Effector CD8-positive, alpha-beta T cell (primary cell): ENCODE results near the gene APOL3.
"Not testable (repeated sequence)": the region's sequence is repeated elsewhere in the genome, so short reads cannot be mapped to it uniquely, and the experiment has no call there.

ENCODE experiments used
- DNase-seq: peaks from one replicate; lab custom pipeline; 2025; lab: John Stamatoyannopoulos, UW

Gene APOL3

GRCh38 chr22:36193171-36193570 lies 32.6 kb upstream of the APOL3 start:
- no peak for DNase-seq

- no peak for DNase-seq
Observed at GRCh38 chr22:36192542-36192941, 32.0 kb upstream of the APOL3 start.

GRCh38 chr22:36191106-36191836 lies 30.7 kb upstream of the APOL3 start:
- no peak for DNase-seq

- DNase-seq: not testable (repeated sequence)
Observed at GRCh38 chr22:36187862-36188261, 27.3 kb upstream of the APOL3 start.

- DNase-seq: no peak
Observed at GRCh38 chr22:36185828-36186624, 25.5 kb upstream of the APOL3 start.

- no peak for DNase-seq
Observed at GRCh38 chr22:36184433-36185025, 24.0 kb upstream of the APOL3 start.

- no peak for DNase-seq
Observed at GRCh38 chr22:36183446-36183845, 22.9 kb upstream of the APOL3 start.

- no peak for DNase-seq
Observed at GRCh38 chr22:36182857-36183256, 22.3 kb upstream of the APOL3 start.

GRCh38 chr22:36182056-36182455 lies 21.5 kb upstream of the APOL3 start:
- no peak for DNase-seq

- no peak for DNase-seq
Observed at GRCh38 chr22:36180928-36181327, 20.4 kb upstream of the APOL3 start.

- DNase-seq: peak; percentile 80
Observed at GRCh38 chr22:36180038-36180880, 19.7 kb upstream of the APOL3 start.

- DNase-seq: no peak
Observed at GRCh38 chr22:36177160-36177559, 16.6 kb upstream of the APOL3 start.

GRCh38 chr22:36175892-36176291 lies 15.3 kb upstream of the APOL3 start:
- no peak for DNase-seq

- no peak for DNase-seq
Observed at GRCh38 chr22:36171941-36172340, 11.4 kb upstream of the APOL3 start.

GRCh38 chr22:36166518-36167220 lies 6.1 kb upstream of the APOL3 start:
- no peak for DNase-seq

- DNase-seq: no peak
Observed at GRCh38 chr22:36166086-36166485, 5.5 kb upstream of the APOL3 start.

GRCh38 chr22:36165141-36165540 lies 4.6 kb upstream of the APOL3 start:
- no peak for DNase-seq

GRCh38 chr22:36164621-36165020 lies 4.1 kb upstream of the APOL3 start:
- DNase-seq: no peak

GRCh38 chr22:36163497-36163896 lies 2.9 kb upstream of the APOL3 start:
- no peak for DNase-seq

GRCh38 chr22:36162127-36163034 lies 1.8 kb upstream of the APOL3 start:
- DNase-seq: peak; percentile 31
